ENCODE measurements around the gene COL4A2. TPM values are rescaled to one million over a fixed set of nuclear protein-coding genes. Genes with fewer than 3 reads are reported as not detected.

The COL4A2 gene
- total RNA-seq, 1 donor from 2014 or later, result 1,414 TPM

GRCh38 chr13:110519046-110519445 is 212.0 kb downstream of the COL4A2 start:
- Mint-ChIP-seq H3K9me3 (ENCODE audit: unreplicated experiment) (no peaks in the 10 kb centered on the region), H3K36me3 (ENCODE audit: low read depth, unreplicated experiment) (peaks cover 20% of the 10 kb centered on the region), H3K27ac (ENCODE audit: unreplicated experiment) (no peak overlapping the region), H3K4me3 (ENCODE audit: unreplicated experiment) (no peak overlapping the region), H3K4me1 (ENCODE audit: low read depth, unreplicated experiment) (peaks cover 4% of the 10 kb centered on the region), H3K27me3 (ENCODE audit: low read depth, unreplicated experiment) (peaks cover 1% of the 10 kb centered on the region)
- no peak overlapping the region for H3K27ac ChIP-seq (ENCODE audit: low read depth, low read length)
- no peaks in the 10 kb centered on the region for H3K9me3 ChIP-seq (ENCODE audit: insufficient read depth, low read depth, low read length)
- H3K27me3 ChIP-seq (ENCODE audit: insufficient read depth, low read length), result no peaks in the 10 kb centered on the region
- no peak overlapping the region for H2AFZ ChIP-seq (ENCODE audit: low read depth, low read length)
- H4K20me1 ChIP-seq (ENCODE audit: insufficient read depth, low read length), result peaks cover 19% of the 10 kb centered on the region
- no peak overlapping the region for H3K4me2 ChIP-seq (ENCODE audit: low read length)
- TF ChIP-seq CTCF (IDR thresholded peaks at IDR 0.05; ENCODE audit: insufficient read depth, low read depth, low read length) (no peak), EZH2 (IDR thresholded peaks at IDR 0.05; ENCODE audit: insufficient read depth, low read length) (no peak)
- FAIRE-seq (no peak), DNase-seq (ENCODE audit: low read depth) (no peak)
- peaks cover 7% of the 10 kb centered on the region for H3K4me1 ChIP-seq (ENCODE audit: insufficient read depth, low read length)
- no peaks in the 10 kb centered on the region for H3K79me2 ChIP-seq (ENCODE audit: insufficient read depth, low read length)
- peaks cover 5% of the 10 kb centered on the region for H3K36me3 ChIP-seq (ENCODE audit: insufficient read depth, low read length)
- H3K9ac ChIP-seq (ENCODE audit: low read length), result no peak overlapping the region
- no peak overlapping the region for H3K4me3 ChIP-seq (ENCODE audit: insufficient read depth, low read depth, low read length)

- DNase-seq (ENCODE audit: low read depth), result no peak
- peaks cover under 1% of the 10 kb centered on the region for H3K36me3 ChIP-seq (ENCODE audit: insufficient read depth, low read length)
- H3K27me3 ChIP-seq (ENCODE audit: insufficient read depth, low read length), result no peaks in the 10 kb centered on the region
- no peak for TF ChIP-seq CTCF (IDR thresholded peaks at IDR 0.05; ENCODE audit: insufficient read depth, low read depth, low read length)
- no peak for TF ChIP-seq EZH2 (IDR thresholded peaks at IDR 0.05; ENCODE audit: insufficient read depth, low read length)
- Mint-ChIP-seq H3K9me3 (ENCODE audit: unreplicated experiment) (no peaks in the 10 kb centered on the region), H3K4me1 (ENCODE audit: low read depth, unreplicated experiment) (peaks cover 4% of the 10 kb centered on the region), H3K4me3 (ENCODE audit: unreplicated experiment) (no peak overlapping the region), H3K27me3 (ENCODE audit: low read depth, unreplicated experiment) (peaks cover 4% of the 10 kb centered on the region), H3K36me3 (ENCODE audit: low read depth, unreplicated experiment) (peaks cover 17% of the 10 kb centered on the region), H3K27ac (ENCODE audit: unreplicated experiment) (no peak overlapping the region)
- H3K4me1 ChIP-seq (ENCODE audit: insufficient read depth, low read length), result peaks cover 7% of the 10 kb centered on the region
- H3K9me3 ChIP-seq (ENCODE audit: insufficient read depth, low read depth, low read length), result no peaks in the 10 kb centered on the region
- H3K79me2 ChIP-seq (ENCODE audit: insufficient read depth, low read length), result no peaks in the 10 kb centered on the region
- H2AFZ ChIP-seq (ENCODE audit: low read depth, low read length), result no peak overlapping the region
- H3K4me3 ChIP-seq (ENCODE audit: insufficient read depth, low read depth, low read length), result no peak overlapping the region
- no peak overlapping the region for H3K27ac ChIP-seq (ENCODE audit: low read depth, low read length)
- no peak overlapping the region for H3K4me2 ChIP-seq (ENCODE audit: low read length)
- H3K9ac ChIP-seq (ENCODE audit: low read length), result no peak overlapping the region
- FAIRE-seq, result no peak
- H4K20me1 ChIP-seq (ENCODE audit: insufficient read depth, low read length), result peaks cover 14% of the 10 kb centered on the region
Measured at GRCh38 chr13:110519506-110519905, 212.4 kb downstream of the COL4A2 start.

GRCh38 chr13:110520431-110521295 is 213.6 kb downstream of the COL4A2 start:
- Histone ChIP-seq H2AFZ (ENCODE audit: low read depth, low read length) (no peak overlapping the region), H3K9ac (ENCODE audit: low read length) (no peak overlapping the region), H4K20me1 (ENCODE audit: insufficient read depth, low read length) (peaks cover 10% of the 10 kb centered on the region), H3K9me3 (ENCODE audit: insufficient read depth, low read depth, low read length) (no peaks in the 10 kb centered on the region), H3K4me3 (ENCODE audit: insufficient read depth, low read depth, low read length) (no peak overlapping the region), H3K79me2 (ENCODE audit: insufficient read depth, low read length) (no peaks in the 10 kb centered on the region), H3K27ac (ENCODE audit: low read depth, low read length) (no peak overlapping the region), H3K36me3 (ENCODE audit: insufficient read depth, low read length) (no peaks in the 10 kb centered on the region), H3K4me1 (ENCODE audit: insufficient read depth, low read length) (peaks cover 7% of the 10 kb centered on the region), H3K27me3 (ENCODE audit: insufficient read depth, low read length) (no peaks in the 10 kb centered on the region), H3K4me2 (ENCODE audit: low read length) (peak overlapping the region; percentile 11)
- TF ChIP-seq CTCF (IDR thresholded peaks at IDR 0.05; ENCODE audit: insufficient read depth, low read depth, low read length) (no peak), EZH2 (IDR thresholded peaks at IDR 0.05; ENCODE audit: insufficient read depth, low read length) (no peak)
- peaks cover 8% of the 10 kb centered on the region for H3K36me3 Mint-ChIP-seq (ENCODE audit: low read depth, unreplicated experiment)
- FAIRE-seq, result no peak
- peaks cover 4% of the 10 kb centered on the region for H3K4me1 Mint-ChIP-seq (ENCODE audit: low read depth, unreplicated experiment)
- DNase-seq (ENCODE audit: low read depth), result peak; percentile 55
- H3K4me3 Mint-ChIP-seq (ENCODE audit: unreplicated experiment), result no peak overlapping the region
- no peak overlapping the region for H3K27ac Mint-ChIP-seq (ENCODE audit: unreplicated experiment)
- peaks cover 11% of the 10 kb centered on the region for H3K27me3 Mint-ChIP-seq (ENCODE audit: low read depth, unreplicated experiment)
- H3K9me3 Mint-ChIP-seq (ENCODE audit: unreplicated experiment), result no peaks in the 10 kb centered on the region

Measured in astrocyte (in vitro differentiated cells and primary cell).